Measurements from ENCODE around the gene C22orf15. TPM values are rescaled to one million over a fixed set of nuclear protein-coding genes. Genes with fewer than 3 reads are reported as not detected.

Gene C22orf15
- total and polyA plus RNA-seq, 2 of the 8 experiments (the other 6 are each of a cell fraction or from before 2014, with no cell fraction given): 4.2 to 4.9 TPM

DNA sequence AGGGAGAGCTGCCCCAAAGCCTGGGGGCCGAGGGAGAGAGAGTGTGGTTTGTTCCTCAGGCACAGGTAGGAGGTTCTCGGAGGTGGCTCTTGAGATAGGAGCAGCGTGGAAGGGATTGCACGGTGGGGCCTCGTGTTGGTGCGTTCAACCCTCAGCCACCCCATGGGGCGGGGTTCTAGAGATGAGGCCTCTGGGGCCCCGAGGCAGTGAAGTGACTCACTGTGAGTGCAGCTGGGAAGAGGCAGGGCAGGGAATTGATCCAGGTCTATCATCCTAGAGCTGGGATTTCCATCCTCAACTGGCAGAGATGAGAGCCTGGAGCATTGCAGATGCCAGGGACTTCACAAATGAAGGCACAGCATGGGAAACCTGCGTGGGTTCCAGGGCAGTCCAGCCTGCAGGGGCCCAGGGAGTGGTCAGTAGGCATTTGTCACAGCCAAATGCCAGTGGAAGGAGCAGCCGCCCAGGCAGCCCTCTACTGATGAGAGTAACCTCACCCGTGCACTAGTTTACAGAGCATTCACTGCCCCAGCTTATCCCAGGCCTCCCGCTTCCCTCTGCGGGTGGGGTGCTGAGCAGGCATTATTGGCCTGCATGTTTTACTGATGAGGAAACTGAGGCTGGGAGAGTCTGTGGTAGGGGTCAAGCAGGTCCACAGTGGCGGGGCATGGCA lies 18.9 kb downstream of the C22orf15 start:
- no peaks in the 10 kb centered on the region for H3K9me3 ChIP-seq (ENCODE audit: insufficient read depth in 2 of 2, low read depth in 1 of 2, low read length in 1 of 2)
- peak overlapping the region; percentile 51; the same call in 1 of the 2 replicates for H4K8ac ChIP-seq (ENCODE audit: extremely low read depth, insufficient read depth, low read length)
- H2BK5ac ChIP-seq (ENCODE audit: low read depth, low read length): no peak overlapping the region
- H3K4me2 ChIP-seq (ENCODE audit: insufficient read depth in 1 of 2, low read depth in 2 of 2, low read length in 2 of 2): no peak overlapping the region
- no peak overlapping the region for H3K14ac ChIP-seq (ENCODE audit: insufficient read length)
- H3K23me2 ChIP-seq (ENCODE audit: low read depth, low read length): no peaks in the 10 kb centered on the region
- H2BK20ac ChIP-seq (ENCODE audit: low read length): no peak overlapping the region
- H2BK12ac ChIP-seq (ENCODE audit: low read depth, low read length): no peak overlapping the region
- 91% methylated on average over 14 of the region's 14 CpGs; no CpG with 5 or more reads in 1 of the 2 experiments for WGBS, 2 experiments (ENCODE audit: extremely low coverage in 1 of 2, insufficient coverage in 1 of 2, insufficient read length in 1 of 2, insufficient replicate concordance in 2 of 2, low coverage in 1 of 2, low lambda C conversion rate in 2 of 2, missing lambda C conversion rate in 1 of 2)
- no peaks in the 10 kb centered on the region for H3K79me2 ChIP-seq (ENCODE audit: control insufficient read depth in 1 of 2, insufficient read depth in 2 of 2, low read length in 2 of 2)
- no peak overlapping the region for H4K5ac ChIP-seq (ENCODE audit: insufficient read length, low read depth, low read length)
- no peak overlapping the region for H2BK120ac ChIP-seq (replicated peaks; ENCODE audit: low read depth, low read length)
- H3K27ac ChIP-seq (ENCODE audit: low read depth, low read length): no peak overlapping the region
- H3K79me1 ChIP-seq (ENCODE audit: low read depth, low read length): no peaks in the 10 kb centered on the region; the same call in 1 of the 2 replicates
- no peak overlapping the region for H3K56ac ChIP-seq (replicated peaks; ENCODE audit: insufficient read length, low read depth, low read length)
- H3K4me1 ChIP-seq (replicated peaks in 1 of 4; ENCODE audit: control insufficient read depth in 3 of 4, insufficient read depth in 4 of 4, low read length in 3 of 4): peaks cover 0 to 10% (median 4%) of the 10 kb centered on the region in 4 experiments; a peak in 3 of 7 replicates
- no peak overlapping the region for H2AK5ac ChIP-seq (ENCODE audit: low read depth, low read length)
- FAIRE-seq: no peak
- H3K36me3 ChIP-seq (ENCODE audit: control insufficient read depth in 2 of 4, insufficient read depth in 4 of 4, low read length in 3 of 4): no peaks in the 10 kb centered on the region
- peaks cover 0 to 2% of the 10 kb centered on the region in 2 experiments for H4K20me1 ChIP-seq (replicated peaks in 1 of 2; ENCODE audit: control insufficient read depth in 1 of 2, insufficient read depth in 2 of 2, low read length in 2 of 2)
- ChIA-PET CTCF (ENCODE audit: partially characterized antibody) (no interaction called here), POLR2A (ENCODE audit: partially characterized antibody) (interaction anchor here (1.5 to 2.0 kb wide), 2 partner anchors 8 to 113 kb away, joined by 3 to 5 read pairs; partner anchors contain the start of gene MMP11)
- H3K27me3 ChIP-seq (replicated peaks in 1 of 4; ENCODE audit: control insufficient read depth in 3 of 4, extremely low read depth in 1 of 4, insufficient read depth in 3 of 4, low read length in 3 of 4): no peaks in the 10 kb centered on the region
- H3K18ac ChIP-seq (ENCODE audit: extremely low read depth, low read length): no peak overlapping the region
- no peak overlapping the region for H3K23ac ChIP-seq (ENCODE audit: insufficient read length)
- no peak overlapping the region for H3K9ac ChIP-seq (replicated peaks in 1 of 4; ENCODE audit: extremely low read depth in 1 of 4, low read depth in 3 of 4, low read length in 3 of 4)
- H3K4ac ChIP-seq (replicated peaks; ENCODE audit: insufficient read length, low read depth, low read length): no peak overlapping the region
- no peak overlapping the region for H2AFZ ChIP-seq (ENCODE audit: low read length)
- no peak for DNase-seq (ENCODE audit: low read depth in 1 of 2, low spot score in 2 of 2)
- H3K4me3 ChIP-seq (ENCODE audit: extremely low read depth in 1 of 4, insufficient read depth in 2 of 4, low read depth in 3 of 4, low read length in 4 of 4): no peak overlapping the region
- no peak overlapping the region for H2BK15ac ChIP-seq (ENCODE audit: low read length)
- H4K91ac ChIP-seq (replicated peaks; ENCODE audit: insufficient read length, low read length): no peak overlapping the region
- TF ChIP-seq EZH2 (IDR thresholded peaks at IDR 0.05; ENCODE audit: low read depth, low read length, severe bottlenecking) (no peak), TEAD4 (IDR thresholded peaks at IDR 0.05; ENCODE audit: low read depth, low read length) (no peak), SP1 (IDR thresholded peaks at IDR 0.05; ENCODE audit: low read depth, low read length) (no peak), GABPA (IDR thresholded peaks at IDR 0.05; ENCODE audit: borderline replicate concordance, insufficient read depth, low read length) (no peak), SIN3A (conservative IDR thresholded peaks at IDR 0.05 in 1 of 2, IDR thresholded peaks at IDR 0.05 in 1 of 2; ENCODE audit: low read depth in 1 of 2, low read length in 2 of 2) (no peak), CBX8 (IDR thresholded peaks at IDR 0.05; ENCODE audit: borderline replicate concordance, low read depth, low read length) (no peak)

Data from H1 (cell line).